SK-MEL-5 (cell line): ENCODE data around the gene MRPL54. TPM values are rescaled to one million over a fixed set of nuclear protein-coding genes. Genes with fewer than 3 reads are reported as not detected.

Experiments used
- DNase-seq: peaks from one replicate; pipeline ENCODE4 v3.0.0-alpha.2; 2016; ENCODE audit warnings: low read depth, low spot score
- in situ Hi-C: cut with HindIII; loops from 2 replicates; pipeline ENCODE4 v1.10.0; 2016; ENCODE audit warnings: low sequenced_read_pairs, high pct_unique_total_duplicates, low pct_unique_long_range_greater_than_20kb
- total RNA-seq: library from RNA; depleted of rRNA; stranded (reverse); fragments of >200 nt; shearing (Covaris generic); gene quantifications from 2 replicates; pipeline ENCODE4 v1.2.3, GENCODE V29; 2014

MRPL54 gene
- total RNA-seq, 1 experiment from 2014 or later = 31.0 TPM

GRCh38 chr19:3792114-3792513 lies 29.6 kb downstream of the MRPL54 start:
- in situ Hi-C loops = no loop called here

GRCh38 chr19:3793799-3794198 lies 31.3 kb downstream of the MRPL54 start:
- DNase-seq = no peak

More at GRCh38 chr19:3792114-3792513, 29.6 kb downstream of the MRPL54 start:
- DNase-seq = no peak

GRCh38 chr19:3796358-3796757 lies 33.9 kb downstream of the MRPL54 start:
- no peak for DNase-seq
- in situ Hi-C loops = no loop called here

More at GRCh38 chr19:3793799-3794198, 31.3 kb downstream of the MRPL54 start:
- in situ Hi-C loops = no loop called here

GRCh38 chr19:3798137-3798536 lies 35.7 kb downstream of the MRPL54 start:
- in situ Hi-C loops = no loop called here
- no peak for DNase-seq

- in situ Hi-C loops = no loop called here
- DNase-seq = no peak
These were observed 38.5 kb downstream of the MRPL54 start for GRCh38 chr19:3800996-3801395.

- in situ Hi-C loops = no loop called here
- no peak for DNase-seq
These were observed 39.1 kb downstream of the MRPL54 start for GRCh38 chr19:3801412-3802096.

GRCh38 chr19:3803114-3803888 lies 40.8 kb downstream of the MRPL54 start:
- DNase-seq = no peak
- in situ Hi-C loops = no loop called here

- DNase-seq = no peak
- in situ Hi-C loops = no loop called here
These were observed 41.5 kb downstream of the MRPL54 start for GRCh38 chr19:3803986-3804385.

- in situ Hi-C loops = no loop called here
- no peak for DNase-seq
These were observed 41.9 kb downstream of the MRPL54 start for GRCh38 chr19:3804429-3804828.

GRCh38 chr19:3805859-3806258 lies 43.4 kb downstream of the MRPL54 start:
- in situ Hi-C loops = no loop called here
- no peak for DNase-seq

- in situ Hi-C loops = no loop called here
- no peak for DNase-seq
These were observed 44.6 kb downstream of the MRPL54 start for GRCh38 chr19:3807131-3807480.

- no peak for DNase-seq
- in situ Hi-C loops = no loop called here
These were observed 45.3 kb downstream of the MRPL54 start for GRCh38 chr19:3807574-3808354.

- DNase-seq = no peak
- in situ Hi-C loops = no loop called here
These were observed 46.1 kb downstream of the MRPL54 start for GRCh38 chr19:3808420-3809143.

- DNase-seq = no peak
- in situ Hi-C loops = no loop called here
These were observed 47.6 kb downstream of the MRPL54 start for GRCh38 chr19:3809881-3810707.

- in situ Hi-C loops = no loop called here
- no peak for DNase-seq
These were observed 48.4 kb downstream of the MRPL54 start for GRCh38 chr19:3810708-3811355.

GRCh38 chr19:3813473-3814392 lies 51.3 kb downstream of the MRPL54 start:
- in situ Hi-C loops = no loop called here
- DNase-seq = no peak
